ACC112 (cell line): ENCODE results near the gene YIF1B.
"Not testable (repeated sequence)": the region's sequence is repeated elsewhere in the genome, so short reads cannot be mapped to it uniquely, and the experiment has no call there.

Experiments used
- H2AFZ ChIP-seq: fragments of 200-600 bp; sonication (generic); one replicate; pipeline ENCODE4 v1.6.0; 2017; ENCODE audit warnings: antibody characterized with exemption, low read length; ENCODE audit not compliant: unreplicated experiment
- H3K27ac ChIP-seq: fragments of 200-600 bp; sonication (generic); 2 replicates; pipeline ENCODE4 v1.5.1; 2014; ENCODE audit warnings: low read depth, mild to moderate bottlenecking, antibody characterized with exemption, low read length, moderate library complexity
- H3K27me3 ChIP-seq: fragments of 200-600 bp; sonication (generic); 2 replicates; pipeline ENCODE4 v1.6.1; 2014; ENCODE audit warnings: mild to moderate bottlenecking, antibody characterized with exemption, low read length, moderate library complexity, mixed read lengths; ENCODE audit not compliant: insufficient read depth
- H3K36me3 ChIP-seq: fragments of 200-600 bp; sonication (generic); 2 replicates; pipeline ENCODE4 v1.6.1; 2016; ENCODE audit warnings: mild to moderate bottlenecking, antibody characterized with exemption, low read length, moderate library complexity, mixed read lengths; ENCODE audit not compliant: insufficient read depth
- H3K4me1 ChIP-seq: fragments of 200-600 bp; sonication (generic); one replicate; pipeline ENCODE4 v1.6.1; 2016; ENCODE audit warnings: low read length, mixed read lengths; ENCODE audit not compliant: insufficient read depth, unreplicated experiment, control insufficient read depth
- H3K4me3 ChIP-seq: fragments of 200-600 bp; sonication (generic); 2 replicates; pipeline ENCODE4 v1.5.1; 2014; ENCODE audit warnings: mild to moderate bottlenecking, low read depth, low read length
- H3K79me2 ChIP-seq: fragments of 200-600 bp; sonication (generic); one replicate; pipeline ENCODE4 v1.6.0; 2016; ENCODE audit warnings: low read length; ENCODE audit not compliant: control insufficient read depth, unreplicated experiment, insufficient read depth

The YIF1B gene

DNA sequence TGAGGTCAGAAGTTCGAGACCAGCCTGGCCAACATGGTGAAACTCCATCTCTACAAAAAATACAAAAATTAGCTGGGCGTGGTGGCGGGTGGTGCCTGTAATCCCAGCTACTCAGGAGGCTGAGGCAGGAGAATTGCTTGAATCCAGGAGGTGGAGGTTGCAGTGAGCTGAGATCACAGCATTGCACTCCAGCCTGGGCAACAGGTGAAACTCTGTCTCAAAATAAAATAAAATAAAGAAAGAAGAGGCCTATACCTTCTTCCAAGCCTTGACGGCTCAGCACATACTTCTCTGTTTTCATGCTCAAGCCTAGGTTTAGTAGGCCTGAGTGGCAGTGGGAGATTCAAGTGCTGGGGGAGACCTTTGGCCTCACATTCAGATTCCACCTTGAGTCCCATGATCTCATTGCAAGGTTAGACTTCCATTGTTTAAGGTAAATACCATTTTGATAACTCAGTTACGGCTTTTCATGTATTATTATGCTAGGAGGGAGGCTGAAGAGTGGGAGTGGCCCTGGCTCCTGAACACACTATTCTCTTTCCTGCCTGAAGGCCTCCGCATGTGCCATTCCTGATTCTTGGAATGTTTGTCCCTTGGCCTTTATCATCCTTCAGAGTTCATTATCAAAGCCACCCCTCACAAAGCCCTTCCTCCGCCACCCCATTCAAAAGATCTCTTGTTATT, 53.0 kb downstream of the YIF1B start:
- no peak overlapping the region for H2AFZ ChIP-seq
- H3K4me3 ChIP-seq: no peak overlapping the region
- H3K79me2 ChIP-seq: no peaks in the 10 kb centered on the region
- H3K27ac ChIP-seq: no peak overlapping the region
- H3K36me3 ChIP-seq: no peaks in the 10 kb centered on the region
- no peaks in the 10 kb centered on the region for H3K4me1 ChIP-seq
- H3K27me3 ChIP-seq: 0 out of 2 replicates have a peak, but pooled peaks cover 3% of the 10 kb centered on the region

DNA sequence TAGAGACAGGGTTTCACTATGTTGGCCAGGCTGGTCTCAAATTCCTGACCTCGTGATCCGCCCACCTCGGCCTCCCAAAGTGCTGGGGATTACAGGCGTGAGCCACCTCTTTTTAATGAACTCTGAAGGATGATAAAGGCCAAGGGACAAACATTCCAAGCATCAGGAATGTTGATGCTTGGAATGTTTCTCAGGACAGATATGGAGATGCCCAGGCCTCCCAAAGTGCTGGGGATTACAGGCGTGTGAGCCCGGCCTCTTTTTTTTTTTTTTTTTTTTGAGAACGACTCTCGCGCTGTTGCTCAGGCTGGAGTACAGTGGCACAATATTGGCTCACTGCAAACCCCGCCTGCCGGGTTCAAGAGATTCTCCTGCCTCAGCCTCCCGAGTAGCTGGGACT, 53.8 kb downstream of the YIF1B start:
- H3K27me3 ChIP-seq, H3K36me3 ChIP-seq, H3K4me3 ChIP-seq, H2AFZ ChIP-seq, H3K27ac ChIP-seq, H3K4me1 ChIP-seq, H3K79me2 ChIP-seq: not testable (repeated sequence)

DNA sequence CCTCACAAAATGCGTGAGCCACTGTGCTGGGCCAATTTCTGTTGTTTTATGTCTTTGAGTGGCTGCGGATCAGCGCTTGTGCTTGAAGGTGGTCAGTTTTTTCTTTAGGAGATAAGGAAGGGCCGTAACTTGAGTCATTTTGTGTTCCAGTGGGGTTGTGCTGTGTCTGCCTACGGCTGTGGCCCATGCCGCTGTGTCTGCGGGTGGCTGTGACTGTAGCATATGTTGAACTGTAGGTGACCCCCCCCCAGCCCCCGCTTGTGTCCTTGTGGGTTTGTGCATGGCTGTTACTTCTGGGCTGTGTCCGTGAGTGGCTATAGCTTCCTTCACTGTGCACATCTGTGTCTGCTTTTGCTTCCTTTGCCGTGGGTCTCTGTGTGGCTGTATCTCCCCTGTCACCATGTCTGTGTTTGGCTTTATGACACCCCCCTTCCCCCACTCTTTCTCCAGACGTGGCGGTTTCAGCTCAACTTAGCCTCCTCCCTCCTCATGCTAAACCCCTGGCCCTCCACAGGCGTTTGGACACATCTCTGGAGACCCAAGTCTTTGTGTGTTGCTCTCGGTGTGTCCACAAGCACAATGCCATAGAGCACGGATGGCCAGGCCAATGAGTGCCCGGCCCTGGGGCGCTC, 60.2 kb downstream of the YIF1B start:
- no peak overlapping the region for H3K27ac ChIP-seq
- no peak overlapping the region for H2AFZ ChIP-seq

DNA sequence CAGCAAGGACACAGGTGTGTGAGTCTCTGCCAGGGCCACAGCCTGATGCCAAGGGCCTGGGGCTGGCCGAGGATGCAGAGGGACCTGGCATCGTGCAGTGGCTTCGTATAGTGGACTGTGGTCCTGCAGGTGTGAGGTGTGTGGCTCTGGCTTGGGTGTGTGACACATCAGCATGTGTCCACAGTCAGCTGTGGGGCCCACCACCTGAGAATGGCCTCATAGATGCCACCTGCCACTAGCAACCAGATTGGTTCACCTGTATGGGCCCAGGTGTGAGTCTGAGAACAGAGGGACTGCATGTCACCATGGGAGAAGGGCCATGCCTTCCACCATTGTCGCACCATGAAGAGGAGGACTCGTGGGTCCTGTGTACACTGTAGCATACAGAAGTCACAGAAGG, 62.0 kb downstream of the YIF1B start:
- Histone ChIP-seq H3K27me3 (peaks cover 5% of the 10 kb centered on the region; the same call in 1 of the 2 replicates), H3K4me3 (no peak overlapping the region), H3K79me2 (no peaks in the 10 kb centered on the region), H3K4me1 (peaks cover 4% of the 10 kb centered on the region), H3K36me3 (no peaks in the 10 kb centered on the region), H3K27ac (no peak overlapping the region), H2AFZ (no peak overlapping the region)

More for the DNA sequence above, 60.2 kb downstream of the YIF1B start:
- Histone ChIP-seq H3K79me2 (no peaks in the 10 kb centered on the region), H3K4me1 (peaks cover 4% of the 10 kb centered on the region), H3K36me3 (no peaks in the 10 kb centered on the region), H3K4me3 (no peak overlapping the region), H3K27me3 (peaks cover 5% of the 10 kb centered on the region; the same call in 1 of the 2 replicates)
